Mesendoderm (in vitro differentiated cells): ENCODE data around the gene APOL6.

ENCODE experiments used
- DNase-seq: peaks from one replicate; pipeline ENCODE4 v3.0.0; 2013
- H2AK5ac ChIP-seq: 2 replicates; pipeline ENCODE4 v1.6.1; 2013; ENCODE audit warnings: low read length, inconsistent platforms
- H2BK120ac ChIP-seq: 2 replicates; pipeline ENCODE4 v1.6.1; 2013; ENCODE audit warnings: low read depth, mild to moderate bottlenecking, low read length, moderate library complexity, mixed read lengths
- H2BK15ac ChIP-seq: replicated peaks from 2 replicates; pipeline ENCODE4 v1.6.1; 2013; ENCODE audit warnings: low read depth, mild to moderate bottlenecking, moderate library complexity
- H2BK5ac ChIP-seq: 2 replicates; pipeline ENCODE4 v1.6.1; 2013; ENCODE audit warnings: low read length, inconsistent platforms
- H3K18ac ChIP-seq: 2 replicates; pipeline ENCODE4 v1.6.1; 2013; ENCODE audit warnings: mild to moderate bottlenecking, low read length, mixed read lengths
- H3K23ac ChIP-seq: one replicate; pipeline ENCODE4 v1.6.1; 2013; ENCODE audit warnings: low read length
- H3K27ac ChIP-seq: 2 replicates; pipeline ENCODE4 v1.5.1; 2013; ENCODE audit warnings: low read depth, mild to moderate bottlenecking, inconsistent platforms, low read length, moderate library complexity
- H3K27me3 ChIP-seq: 2 replicates; pipeline ENCODE4 v1.6.1; 2013; ENCODE audit warnings: low read length, control low read depth, mild to moderate bottlenecking, inconsistent platforms; ENCODE audit not compliant: insufficient read depth, poor library complexity
- H3K36me3 ChIP-seq: 2 replicates; pipeline ENCODE4 v1.6.1; 2013; ENCODE audit warnings: low read length, inconsistent platforms; ENCODE audit not compliant: control insufficient read depth, insufficient read depth
- H3K4ac ChIP-seq: one replicate; pipeline ENCODE4 v1.6.1; 2013; ENCODE audit warnings: low read depth, mild to moderate bottlenecking, low read length, moderate library complexity
- H3K4me1 ChIP-seq: 2 replicates; pipeline ENCODE4 v1.6.1; 2013; ENCODE audit warnings: low read depth, low read length, inconsistent platforms; ENCODE audit not compliant: control insufficient read depth
- H3K4me2 ChIP-seq: 2 replicates; pipeline ENCODE4 v1.6.1; 2013; ENCODE audit warnings: low read length
- H3K4me3 ChIP-seq: 2 replicates; pipeline ENCODE4 v1.5.1; 2013; ENCODE audit warnings: mild to moderate bottlenecking, low read length
- H3K56ac ChIP-seq: one replicate; pipeline ENCODE4 v1.6.1; 2013; ENCODE audit warnings: low read length
- H3K79me1 ChIP-seq: 2 replicates; pipeline ENCODE4 v1.6.1; 2013; ENCODE audit warnings: low read length, inconsistent platforms
- H3K79me2 ChIP-seq: 2 replicates; pipeline ENCODE4 v1.6.1; 2013; ENCODE audit warnings: mild to moderate bottlenecking, low read length; ENCODE audit not compliant: control insufficient read depth, insufficient read depth
- H3K9ac ChIP-seq: 2 replicates; pipeline ENCODE4 v1.6.1; 2013; ENCODE audit warnings: low read length, inconsistent platforms
- H4K5ac ChIP-seq: one replicate; pipeline ENCODE4 v1.6.1; 2013; ENCODE audit warnings: low read length
- H4K8ac ChIP-seq: one replicate; pipeline ENCODE4 v1.6.1; 2013; ENCODE audit warnings: low read depth, mild to moderate bottlenecking, control low read depth, low read length, moderate library complexity
- WGBS: extraction: QIAGEN DNeasy Blood & Tissue Kit; methylation state at CpG from one replicate; pipeline ENCODE4 v1.1.7; 2013; ENCODE audit warnings: low lambda C conversion rate, missing lambda C conversion rate; ENCODE audit not compliant: insufficient coverage; ENCODE audit errors: extremely low coverage; 5-methylcytosine and 5-hydroxymethylcytosine counted together

The APOL6 gene

DNA sequence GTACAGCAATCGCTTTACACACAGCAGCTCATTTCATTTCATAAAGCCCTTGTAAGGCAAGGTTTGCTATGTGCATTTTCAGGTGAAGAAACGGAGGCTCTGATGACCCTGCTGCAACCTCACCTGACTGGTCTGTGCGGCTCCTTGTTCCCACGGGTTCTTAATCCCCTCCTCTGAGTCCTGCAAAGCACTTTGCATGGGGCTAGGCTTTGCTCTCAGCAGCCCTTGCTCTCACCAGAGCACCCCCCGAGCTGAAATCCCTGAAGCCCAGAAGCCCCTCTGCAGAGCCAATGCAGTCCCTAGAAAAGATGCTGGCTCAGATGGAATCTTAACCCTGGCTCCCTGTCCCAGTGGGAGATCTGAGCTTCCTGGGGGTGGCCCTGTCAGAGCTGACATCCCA is 11.0 kb upstream of the APOL6 start:
- H4K8ac ChIP-seq: no peak overlapping the region
- no CpG with 5 or more reads among the region's 5 CpGs for WGBS

DNA sequence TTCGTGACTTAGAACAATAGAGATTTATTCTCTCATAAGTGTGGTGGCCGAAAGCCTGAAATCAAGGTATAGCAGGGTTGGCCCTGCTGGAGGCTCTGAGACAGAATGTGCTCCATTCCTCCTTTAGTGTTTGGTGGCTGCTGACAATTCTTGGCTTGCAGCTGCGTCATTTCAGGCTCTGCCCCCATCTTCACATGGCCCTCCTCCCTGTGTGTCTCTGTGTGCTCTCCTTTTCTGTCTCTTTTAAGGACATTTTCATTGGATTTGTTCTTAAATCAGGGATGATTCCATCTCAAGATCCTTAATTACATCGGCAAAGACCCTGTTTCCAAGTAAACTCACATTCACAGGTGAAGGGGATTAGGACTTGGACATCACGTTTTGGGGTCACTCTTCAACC is 10.2 kb upstream of the APOL6 start:
- no CpG with 5 or more reads among the region's 5 CpGs for WGBS
- Histone ChIP-seq H3K27ac (no peak overlapping the region), H3K4me1 (no peaks in the 10 kb centered on the region)

More for the DNA sequence above, 11.0 kb upstream of the APOL6 start:
- Histone ChIP-seq H3K4me1 (no peaks in the 10 kb centered on the region), H3K23ac (no peak overlapping the region), H3K79me2 (no peaks in the 10 kb centered on the region), H2AK5ac (no peak overlapping the region), H2BK5ac (no peak overlapping the region), H3K4ac (no peak overlapping the region), H3K27ac (no peak overlapping the region), H2BK120ac (no peak overlapping the region), H2BK15ac (no peak overlapping the region), H4K5ac (no peak overlapping the region), H3K27me3 (no peaks in the 10 kb centered on the region), H3K4me2 (no peak overlapping the region), H3K56ac (no peak overlapping the region), H3K9ac (no peak overlapping the region), H3K18ac (no peak overlapping the region), H3K4me3 (no peak overlapping the region), H3K79me1 (no peaks in the 10 kb centered on the region), H3K36me3 (no peaks in the 10 kb centered on the region)
- DNase-seq: no peak

DNA sequence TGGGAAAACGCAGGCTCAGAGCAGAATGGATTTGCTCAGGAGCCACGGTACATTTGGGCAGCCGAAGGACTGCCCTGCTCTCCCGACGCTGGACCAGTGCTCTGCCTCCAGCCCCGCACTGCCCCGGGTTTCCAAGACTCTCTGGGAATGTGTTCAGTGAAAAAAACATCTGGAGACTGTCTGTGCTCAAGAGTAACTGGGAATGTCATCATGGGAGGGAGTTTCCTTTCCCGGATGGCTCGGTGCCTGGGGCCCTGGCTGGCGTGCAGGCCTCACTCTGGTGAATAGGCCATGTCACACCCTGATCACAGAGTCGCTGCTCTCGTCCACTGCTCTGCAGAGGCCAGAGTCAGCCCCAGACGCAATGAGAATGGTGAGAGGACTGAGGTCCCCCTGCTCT is 9.8 kb upstream of the APOL6 start:
- peak overlapping the region; percentile 16 for H3K23ac ChIP-seq
- no peak overlapping the region for H2BK15ac ChIP-seq
- no peak overlapping the region for H3K18ac ChIP-seq
- H3K4me1 ChIP-seq: no peaks in the 10 kb centered on the region
- H2BK120ac ChIP-seq: no peak overlapping the region
- no peak overlapping the region for H3K4me2 ChIP-seq
- no peaks in the 10 kb centered on the region for H3K79me1 ChIP-seq
- H4K5ac ChIP-seq: no peak overlapping the region
- no peak overlapping the region for H3K4me3 ChIP-seq
- no peak overlapping the region for H2BK5ac ChIP-seq
- no peak overlapping the region for H3K56ac ChIP-seq
- no peak overlapping the region for H2AK5ac ChIP-seq
- H4K8ac ChIP-seq: no peak overlapping the region
- H3K4ac ChIP-seq: no peak overlapping the region
- no peak overlapping the region for H3K27ac ChIP-seq
- no peaks in the 10 kb centered on the region for H3K36me3 ChIP-seq
- no peaks in the 10 kb centered on the region for H3K27me3 ChIP-seq
- no CpG with 5 or more reads among the region's 13 CpGs for WGBS
- DNase-seq: no peak
- H3K9ac ChIP-seq: no peak overlapping the region
- H3K79me2 ChIP-seq: no peaks in the 10 kb centered on the region

More for the DNA sequence above, 10.2 kb upstream of the APOL6 start:
- H3K79me1 ChIP-seq: no peaks in the 10 kb centered on the region
- no peak overlapping the region for H4K5ac ChIP-seq
- H3K4ac ChIP-seq: no peak overlapping the region
- H3K4me2 ChIP-seq: no peak overlapping the region
- no peak overlapping the region for H2BK120ac ChIP-seq
- H2BK15ac ChIP-seq: no peak overlapping the region
- no peaks in the 10 kb centered on the region for H3K27me3 ChIP-seq
- DNase-seq: no peak
- no peak overlapping the region for H3K4me3 ChIP-seq
- no peak overlapping the region for H2BK5ac ChIP-seq
- no peak overlapping the region for H3K18ac ChIP-seq
- no peak overlapping the region for H3K23ac ChIP-seq
- H4K8ac ChIP-seq: no peak overlapping the region
- no peaks in the 10 kb centered on the region for H3K79me2 ChIP-seq
- no peak overlapping the region for H3K56ac ChIP-seq
- H3K9ac ChIP-seq: no peak overlapping the region
- H3K36me3 ChIP-seq: no peaks in the 10 kb centered on the region
- H2AK5ac ChIP-seq: no peak overlapping the region

DNA sequence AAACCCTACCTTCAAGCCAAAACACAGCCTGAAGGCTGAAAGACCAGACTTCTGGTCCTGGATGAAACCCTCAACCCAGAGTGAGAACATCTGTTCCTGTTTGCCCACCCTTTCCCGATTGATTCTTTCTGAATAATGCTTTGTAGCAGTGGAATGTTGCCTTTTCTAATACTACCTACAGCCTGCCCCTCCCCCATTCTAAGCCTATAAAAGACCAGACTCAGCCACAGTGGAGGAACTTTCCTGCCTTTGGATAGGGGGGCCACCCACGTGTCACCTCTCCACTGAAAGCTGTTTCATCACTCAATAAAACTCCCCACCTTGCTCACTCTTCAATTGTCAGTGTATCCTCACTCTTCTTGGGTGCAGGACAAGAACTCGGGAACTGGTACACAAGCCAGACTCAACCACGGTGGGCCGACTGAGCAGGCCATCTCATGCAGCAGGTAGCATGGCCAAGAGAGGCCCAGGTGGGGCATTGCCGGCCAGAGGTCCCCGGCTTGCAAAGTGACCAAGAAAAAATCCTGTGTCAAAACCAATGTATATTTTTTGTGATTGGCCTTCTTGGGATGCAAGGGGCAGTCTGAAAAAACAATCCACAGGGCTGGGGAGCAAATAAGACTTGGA is 6.6 kb upstream of the APOL6 start:
- Histone ChIP-seq H3K27ac (no peak overlapping the region), H3K79me2 (no peaks in the 10 kb centered on the region), H3K23ac (no peak overlapping the region), H3K4me1 (no peaks in the 10 kb centered on the region), H2BK5ac (no peak overlapping the region), H3K18ac (no peak overlapping the region), H3K4ac (no peak overlapping the region), H3K36me3 (no peaks in the 10 kb centered on the region), H4K5ac (no peak overlapping the region), H3K79me1 (no peaks in the 10 kb centered on the region), H3K27me3 (no peaks in the 10 kb centered on the region), H2BK120ac (no peak overlapping the region), H3K4me2 (no peak overlapping the region), H3K4me3 (no peak overlapping the region), H3K9ac (no peak overlapping the region), H2BK15ac (no peak overlapping the region), H4K8ac (no peak overlapping the region), H2AK5ac (no peak overlapping the region), H3K56ac (no peak overlapping the region)
- no CpG with 5 or more reads among the region's 7 CpGs for WGBS
- no peak for DNase-seq

DNA sequence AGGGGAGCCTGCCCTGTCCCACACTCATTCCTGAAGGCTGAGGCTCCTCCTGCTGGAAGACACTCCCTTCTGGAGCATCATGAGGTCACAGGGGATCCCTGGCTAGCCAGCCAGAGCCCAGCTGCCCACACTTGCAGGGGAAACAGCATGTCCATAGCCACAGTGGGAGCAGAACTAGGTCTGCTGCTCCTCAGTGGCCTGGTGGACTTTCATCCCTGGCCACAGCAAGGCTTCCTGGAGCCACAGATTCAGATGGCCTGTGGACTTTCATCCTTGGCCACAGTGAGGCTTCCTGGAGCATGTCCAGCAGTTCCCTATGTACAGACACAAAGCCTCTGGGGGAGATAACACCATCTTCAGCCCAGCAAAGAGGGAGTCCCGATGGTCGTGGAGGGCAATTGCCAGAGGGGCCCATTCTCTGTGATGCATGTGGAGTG is 5.9 kb upstream of the APOL6 start:
- no peak overlapping the region for H3K56ac ChIP-seq
- no peaks in the 10 kb centered on the region for H3K36me3 ChIP-seq
- no peaks in the 10 kb centered on the region for H3K79me2 ChIP-seq
- no peak overlapping the region for H3K18ac ChIP-seq
- H3K79me1 ChIP-seq: no peaks in the 10 kb centered on the region
- no peak overlapping the region for H4K5ac ChIP-seq
- no peak overlapping the region for H3K4me3 ChIP-seq
- WGBS: no CpG with 5 or more reads among the region's 2 CpGs
- no peak for DNase-seq
- H3K23ac ChIP-seq: no peak overlapping the region
- H3K27me3 ChIP-seq: no peaks in the 10 kb centered on the region
- H2BK120ac ChIP-seq: no peak overlapping the region
- H3K9ac ChIP-seq: no peak overlapping the region
- no peaks in the 10 kb centered on the region for H3K4me1 ChIP-seq
- H2AK5ac ChIP-seq: no peak overlapping the region
- no peak overlapping the region for H4K8ac ChIP-seq
- H3K4me2 ChIP-seq: no peak overlapping the region
- H2BK15ac ChIP-seq: no peak overlapping the region
- no peak overlapping the region for H3K4ac ChIP-seq
- H3K27ac ChIP-seq: no peak overlapping the region
- no peak overlapping the region for H2BK5ac ChIP-seq

DNA sequence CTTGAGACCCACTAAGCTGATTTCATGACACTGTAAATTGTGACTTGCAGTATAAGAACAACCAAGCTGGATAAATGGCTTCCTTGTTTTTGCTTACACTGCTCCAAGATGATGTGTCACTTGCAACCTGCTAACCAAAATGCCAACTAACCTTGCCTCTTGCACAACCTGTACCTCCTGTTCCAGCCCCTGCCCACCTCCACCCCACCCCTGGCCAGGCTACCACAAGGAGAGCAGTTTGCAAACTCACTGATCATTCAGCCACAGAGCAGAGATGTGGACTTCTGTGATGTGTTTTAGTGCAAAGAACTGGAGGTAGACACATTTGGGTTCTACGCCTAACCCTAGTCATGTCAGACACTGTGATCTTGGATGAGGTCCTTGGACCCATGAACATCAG is 4.3 kb upstream of the APOL6 start:
- Histone ChIP-seq H2AK5ac (no peak overlapping the region), H3K4me1 (no peaks in the 10 kb centered on the region), H3K4me3 (no peak overlapping the region), H4K5ac (no peak overlapping the region), H3K79me2 (no peaks in the 10 kb centered on the region), H3K23ac (peak overlapping the region; percentile 45), H3K9ac (no peak overlapping the region), H3K56ac (no peak overlapping the region), H2BK15ac (no peak overlapping the region), H3K27me3 (no peaks in the 10 kb centered on the region), H3K27ac (no peak overlapping the region), H4K8ac (no peak overlapping the region), H3K18ac (no peak overlapping the region), H3K79me1 (no peaks in the 10 kb centered on the region), H3K4me2 (no peak overlapping the region), H3K36me3 (no peaks in the 10 kb centered on the region), H3K4ac (no peak overlapping the region), H2BK5ac (no peak overlapping the region), H2BK120ac (no peak overlapping the region)
- DNase-seq: no peak
- no CpG with 5 or more reads among the region's 1 CpG for WGBS
